HG03159 (cell line): ENCODE data around the gene SLC24A3.

Source experiments
- ATAC-seq: cut with Tn5 transposase; IDR thresholded peaks from one replicate; pipeline ENCODE4 v1.9.1; 2021; ENCODE audit warnings: mild to moderate bottlenecking, moderate library complexity; ENCODE audit not compliant: unreplicated experiment

SLC24A3 gene

GRCh38 chr20:19236371-19237055, 24.1 kb downstream of the SLC24A3 start:
- no peak for ATAC-seq

- ATAC-seq, result no peak
Observed at GRCh38 chr20:19241440-19241839, 29.0 kb downstream of the SLC24A3 start.

GRCh38 chr20:19244291-19244690, 31.8 kb downstream of the SLC24A3 start:
- no peak for ATAC-seq

GRCh38 chr20:19249106-19249879, 36.9 kb downstream of the SLC24A3 start:
- no peak for ATAC-seq

- ATAC-seq, result no peak
Observed at GRCh38 chr20:19250346-19250745, 37.9 kb downstream of the SLC24A3 start.

- no peak for ATAC-seq
Observed at GRCh38 chr20:19251506-19251905, 39.1 kb downstream of the SLC24A3 start.

- no peak for ATAC-seq
Observed at GRCh38 chr20:19251958-19252357, 39.5 kb downstream of the SLC24A3 start.

GRCh38 chr20:19252451-19253120, 40.1 kb downstream of the SLC24A3 start:
- no peak for ATAC-seq

- no peak for ATAC-seq
Observed at GRCh38 chr20:19253316-19253715, 40.9 kb downstream of the SLC24A3 start.

GRCh38 chr20:19253916-19254820, 41.7 kb downstream of the SLC24A3 start:
- no peak for ATAC-seq

GRCh38 chr20:19254956-19255355, 42.5 kb downstream of the SLC24A3 start:
- ATAC-seq, result no peak

GRCh38 chr20:19256085-19256484, 43.6 kb downstream of the SLC24A3 start:
- ATAC-seq, result no peak

- ATAC-seq, result no peak
Observed at GRCh38 chr20:19256906-19257595, 44.6 kb downstream of the SLC24A3 start.

- ATAC-seq, result no peak
Observed at GRCh38 chr20:19257865-19258264, 45.4 kb downstream of the SLC24A3 start.

GRCh38 chr20:19259141-19259591, 46.7 kb downstream of the SLC24A3 start:
- ATAC-seq, result no peak

GRCh38 chr20:19260412-19261090, 48.1 kb downstream of the SLC24A3 start:
- ATAC-seq, result no peak

- no peak for ATAC-seq
Observed at GRCh38 chr20:19264191-19264590, 51.7 kb downstream of the SLC24A3 start.

GRCh38 chr20:19265646-19266374, 53.4 kb downstream of the SLC24A3 start:
- ATAC-seq, result no peak

- no peak for ATAC-seq
Observed at GRCh38 chr20:19268426-19268825, 56.0 kb downstream of the SLC24A3 start.
